Nephron progenitor cell (in vitro differentiated cells): ENCODE results near the gene TMEM11.

Source experiments
- DNase-seq: peaks from one replicate; pipeline ENCODE4 v3.0.0; 2021
- H3K27ac Mint-ChIP-seq: 2 replicates; pipeline ENCODE4 v1.8.0; 2021; ENCODE audit warnings: mild to moderate bottlenecking, moderate library complexity, mixed read lengths
- H3K27me3 Mint-ChIP-seq: 2 replicates; pipeline ENCODE4 v1.8.0; 2021; ENCODE audit warnings: mild to moderate bottlenecking, low read depth, mixed read lengths; ENCODE audit not compliant: poor library complexity
- H3K36me3 Mint-ChIP-seq: 2 replicates; pipeline ENCODE4 v1.8.0; 2021; ENCODE audit warnings: low read depth, mixed read lengths
- H3K4me1 Mint-ChIP-seq: 2 replicates; pipeline ENCODE4 v1.8.0; 2021; ENCODE audit warnings: mixed read lengths
- H3K4me3 Mint-ChIP-seq: 2 replicates; pipeline ENCODE4 v1.8.0; 2021; ENCODE audit warnings: mild to moderate bottlenecking, moderate library complexity, mixed read lengths
- H3K9me3 Mint-ChIP-seq: 2 replicates; pipeline ENCODE4 v1.8.0; 2021; ENCODE audit warnings: mild to moderate bottlenecking, moderate library complexity, mixed read lengths
- CTCF ChIP-seq: fragments of 200-600 bp; sonication (generic); IDR thresholded peaks from 2 replicates; pipeline ENCODE4 v1.5.0; 2021; ENCODE audit warnings: antibody characterized with exemption

Gene TMEM11

GRCh38 chr17:21152731-21153130, 61.2 kb downstream of the TMEM11 start:
- no peak for TF ChIP-seq CTCF
- H3K4me1 Mint-ChIP-seq: no peaks in the 10 kb centered on the region
- no peak for DNase-seq
- no peak overlapping the region for H3K27ac Mint-ChIP-seq
- peaks cover 89% of the 10 kb centered on the region for H3K9me3 Mint-ChIP-seq
- no peak overlapping the region for H3K4me3 Mint-ChIP-seq
- H3K36me3 Mint-ChIP-seq: peaks cover 67% of the 10 kb centered on the region
- H3K27me3 Mint-ChIP-seq: peaks cover 3% of the 10 kb centered on the region

- no peak for DNase-seq
- H3K27ac Mint-ChIP-seq: no peak overlapping the region
- peaks cover 85% of the 10 kb centered on the region for H3K36me3 Mint-ChIP-seq
- H3K27me3 Mint-ChIP-seq: peaks cover 3% of the 10 kb centered on the region
- H3K9me3 Mint-ChIP-seq: peaks cover 97% of the 10 kb centered on the region
- H3K4me1 Mint-ChIP-seq: no peaks in the 10 kb centered on the region
- H3K4me3 Mint-ChIP-seq: no peak overlapping the region
- no peak for TF ChIP-seq CTCF
Observed at GRCh38 chr17:21149621-21150020, 64.3 kb downstream of the TMEM11 start.
